GM12801 (cell line): ENCODE data around the gene RBM42.

Experiments used
- TF ChIP-seq, protein P1 (sequence below): IDR thresholded peaks from one replicate; pipeline ENCODE4 v1.5.1; 2011; ENCODE audit warnings: control low read depth; ENCODE audit not compliant: insufficient read length; ENCODE audit errors: extremely low read depth

The RBM42 gene

GRCh38 chr19:35596366-35596999 is 32.4 kb upstream of the RBM42 start:
- TF ChIP-seq, protein P1, sequence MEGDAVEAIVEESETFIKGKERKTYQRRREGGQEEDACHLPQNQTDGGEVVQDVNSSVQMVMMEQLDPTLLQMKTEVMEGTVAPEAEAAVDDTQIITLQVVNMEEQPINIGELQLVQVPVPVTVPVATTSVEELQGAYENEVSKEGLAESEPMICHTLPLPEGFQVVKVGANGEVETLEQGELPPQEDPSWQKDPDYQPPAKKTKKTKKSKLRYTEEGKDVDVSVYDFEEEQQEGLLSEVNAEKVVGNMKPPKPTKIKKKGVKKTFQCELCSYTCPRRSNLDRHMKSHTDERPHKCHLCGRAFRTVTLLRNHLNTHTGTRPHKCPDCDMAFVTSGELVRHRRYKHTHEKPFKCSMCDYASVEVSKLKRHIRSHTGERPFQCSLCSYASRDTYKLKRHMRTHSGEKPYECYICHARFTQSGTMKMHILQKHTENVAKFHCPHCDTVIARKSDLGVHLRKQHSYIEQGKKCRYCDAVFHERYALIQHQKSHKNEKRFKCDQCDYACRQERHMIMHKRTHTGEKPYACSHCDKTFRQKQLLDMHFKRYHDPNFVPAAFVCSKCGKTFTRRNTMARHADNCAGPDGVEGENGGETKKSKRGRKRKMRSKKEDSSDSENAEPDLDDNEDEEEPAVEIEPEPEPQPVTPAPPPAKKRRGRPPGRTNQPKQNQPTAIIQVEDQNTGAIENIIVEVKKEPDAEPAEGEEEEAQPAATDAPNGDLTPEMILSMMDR, result no peak

DNA sequence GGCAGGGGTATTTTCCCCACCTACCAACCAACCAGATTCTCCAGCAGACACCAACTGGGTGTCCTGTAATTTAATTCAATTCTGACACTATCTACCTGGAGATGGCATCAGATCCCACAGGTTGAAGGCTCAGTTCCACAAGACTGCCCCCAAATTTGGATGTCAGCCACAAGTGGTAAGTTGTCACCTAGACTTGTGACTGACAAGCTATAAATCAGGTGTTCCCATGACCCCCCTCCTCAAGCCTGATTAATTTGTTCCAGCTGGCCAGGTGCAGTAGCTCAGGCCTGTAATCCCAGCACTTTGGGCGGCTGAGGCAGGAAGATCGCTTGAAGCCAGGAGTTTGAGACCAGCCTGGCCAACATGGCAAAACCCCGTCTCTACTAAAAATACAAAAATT is 26.9 kb upstream of the RBM42 start:
- TF ChIP-seq, protein P1, result no peak

GRCh38 chr19:35607661-35608060 is 21.2 kb upstream of the RBM42 start:
- TF ChIP-seq, protein P1, result no peak

DNA sequence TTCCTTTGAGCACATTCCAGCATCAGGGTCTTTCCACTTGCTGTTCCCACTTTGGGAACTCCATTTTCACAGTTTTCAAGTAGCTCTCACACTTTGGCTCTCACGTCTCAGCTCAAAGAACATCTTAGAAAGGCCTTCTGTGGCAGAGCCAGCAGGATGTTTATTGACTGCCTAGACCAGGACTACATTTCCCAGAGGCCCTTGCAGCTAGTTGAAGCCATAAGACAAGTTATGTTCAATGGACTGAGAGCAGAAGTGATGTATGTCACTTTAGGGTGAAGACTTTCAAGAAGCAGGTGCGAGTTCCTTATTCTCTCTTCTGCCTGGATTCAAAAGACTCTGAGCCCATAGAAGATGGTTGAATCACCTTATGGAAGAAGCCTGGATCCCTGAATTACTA is 20.6 kb upstream of the RBM42 start:
- TF ChIP-seq, protein P1, result no peak

- TF ChIP-seq, protein P1, result no peak
Observed at GRCh38 chr19:35609851-35610353, 18.9 kb upstream of the RBM42 start.

DNA sequence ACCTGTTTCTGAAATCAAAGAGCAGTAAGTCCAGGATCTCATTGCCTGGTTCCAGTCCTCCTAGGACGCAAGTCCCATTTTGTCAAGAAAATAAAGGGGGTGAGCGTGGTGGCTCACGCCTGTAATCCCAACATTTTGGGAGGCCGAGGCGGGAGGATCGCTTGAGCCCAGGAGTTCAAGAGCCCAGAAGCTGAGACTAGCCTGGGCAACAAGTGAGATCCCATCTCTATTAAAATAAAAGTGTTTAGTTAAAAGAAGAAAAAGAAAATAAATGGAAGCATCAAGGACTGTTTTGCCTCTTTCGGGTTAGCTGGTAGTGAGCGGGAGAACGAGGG is 16.6 kb upstream of the RBM42 start:
- TF ChIP-seq, protein P1, result no peak

GRCh38 chr19:35612559-35613321 is 16.1 kb upstream of the RBM42 start, which contains the start of gene HAUS5:
Gene HAUS5 (plus strand): TSS chr19:35612735. CDS start chr19:35612795, 60 bp downstream.
- TF ChIP-seq, protein P1, result no peak
